ENCODE measurements around the gene HOXA6. TPM values are rescaled to one million over a fixed set of nuclear protein-coding genes. Genes with fewer than 3 reads are reported as not detected.

Gene HOXA6
- total and polyA plus RNA-seq, 2 donors (not counting 1 experiment from before 2014, with no cell fraction given) = 0.18 to 0.49 TPM

GRCh38 chr7:27142580-27143022 lies 5.0 kb downstream of the HOXA6 start:
- H3K27me3 Mint-ChIP-seq = peaks cover 59% of the 10 kb centered on the region
- intact Hi-C loops (cut with micrococcal nuclease) = no loop called here
- no peak for ATAC-seq (ENCODE audit: low read depth)
- H2AFZ ChIP-seq (ENCODE audit: insufficient read depth, low read depth, low read length, poor library complexity, severe bottlenecking) = no peak overlapping the region
- peaks cover 6 to 7% of the 10 kb centered on the region in 2 donors for H3K4me1 ChIP-seq (ENCODE audit: control insufficient read depth in 2 of 2, insufficient read depth in 2 of 2, low read length in 2 of 2)
- H3K4me3 ChIP-seq (ENCODE audit: control extremely low read depth in 1 of 5, extremely low read depth in 1 of 5, insufficient read depth in 1 of 5, low read depth in 2 of 5, low read length in 4 of 5) = peak overlapping the region in 1 of 5 experiments; percentile 35
- H3K36me3 ChIP-seq (replicated peaks in 1 of 2; ENCODE audit: control extremely low read depth in 1 of 2, control insufficient read depth in 1 of 2, extremely low read depth in 1 of 2, insufficient read depth in 2 of 2, low read length in 1 of 2) = no peaks in the 10 kb centered on the region
- H3K9me3 ChIP-seq (ENCODE audit: control extremely low read depth in 1 of 3, control insufficient read depth in 2 of 3, insufficient read depth in 1 of 3, low read length in 2 of 3) = peaks cover 0 to 47% (median 0%) of the 10 kb centered on the region in 3 donors
- no peaks in the 10 kb centered on the region for H3K79me2 ChIP-seq (ENCODE audit: control insufficient read depth, insufficient read depth, low read length)
- peaks cover 9% of the 10 kb centered on the region for H3K4me1 Mint-ChIP-seq
- H3K9ac ChIP-seq (ENCODE audit: low read length) = no peak overlapping the region
- H3K9me3 Mint-ChIP-seq (ENCODE audit: insufficient read depth) = no peaks in the 10 kb centered on the region
- no peaks in the 10 kb centered on the region for H4K20me1 ChIP-seq (ENCODE audit: control insufficient read depth, insufficient read depth, low read length, poor library complexity, severe bottlenecking)
- H3K27ac Mint-ChIP-seq = peak overlapping the region; percentile 26
- no peak for TF ChIP-seq EZH2 (IDR thresholded peaks at IDR 0.05; ENCODE audit: borderline replicate concordance, insufficient read depth, low read depth, low read length, poor library complexity, severe bottlenecking)
- TF ChIP-seq CTCF (IDR thresholded peaks at IDR 0.05) = no peak
- DNase-seq = no peak
- CTCF ChIA-PET = interaction anchor here (1.3 kb wide), 1 partner anchor 11 kb away, joined by 3 read pairs; no protein-coding TSS in a partner anchor
- H3K27ac ChIP-seq (ENCODE audit: low read length in 2 of 2) = no peak overlapping the region
- H3K4me2 ChIP-seq (replicated peaks; ENCODE audit: low read depth, low read length, poor library complexity, severe bottlenecking) = peak overlapping the region; percentile 47
- H3K4me3 Mint-ChIP-seq = peak overlapping the region; percentile 65
- 71% methylated on average over 27 of the region's 29 CpGs for WGBS (ENCODE audit: insufficient coverage)
- peaks cover 0 to 58% (median 27%) of the 10 kb centered on the region in 4 experiments for H3K27me3 ChIP-seq (replicated peaks in 1 of 4; ENCODE audit: control extremely low read depth in 1 of 4, control insufficient read depth in 3 of 4, insufficient read depth in 4 of 4, low read length in 3 of 4)
- POLR2A ChIA-PET = interaction anchor here (0.6 kb wide), 1 partner anchor 1051 kb away, joined by 5 read pairs; no protein-coding TSS in a partner anchor

- no peak for TF ChIP-seq EZH2 (IDR thresholded peaks at IDR 0.05; ENCODE audit: borderline replicate concordance, insufficient read depth, low read depth, low read length, poor library complexity, severe bottlenecking)
- no peak for TF ChIP-seq CTCF (IDR thresholded peaks at IDR 0.05)
- no peaks in the 10 kb centered on the region for H3K36me3 ChIP-seq (replicated peaks in 1 of 2; ENCODE audit: control extremely low read depth in 1 of 2, control insufficient read depth in 1 of 2, extremely low read depth in 1 of 2, insufficient read depth in 2 of 2, low read length in 1 of 2)
Observed at GRCh38 chr7:27141923-27142579, 5.5 kb downstream of the HOXA6 start.

More at GRCh38 chr7:27141923-27142579, 5.5 kb downstream of the HOXA6 start:
- H3K27me3 ChIP-seq (replicated peaks in 1 of 4; ENCODE audit: control extremely low read depth in 1 of 4, control insufficient read depth in 3 of 4, insufficient read depth in 4 of 4, low read length in 3 of 4) = peaks cover 0 to 55% (median 26%) of the 10 kb centered on the region in 4 experiments
- no peak for ATAC-seq (ENCODE audit: low read depth)
- Mint-ChIP-seq H3K27me3 (peaks cover 59% of the 10 kb centered on the region), H3K4me3 (no peak overlapping the region), H3K9me3 (ENCODE audit: insufficient read depth) (no peaks in the 10 kb centered on the region), H3K4me1 (peaks cover 4% of the 10 kb centered on the region), H3K27ac (no peak overlapping the region)
- peaks cover 0 to 42% (median 0%) of the 10 kb centered on the region in 3 donors for H3K9me3 ChIP-seq (ENCODE audit: control extremely low read depth in 1 of 3, control insufficient read depth in 2 of 3, insufficient read depth in 1 of 3, low read length in 2 of 3)
- H3K4me3 ChIP-seq (ENCODE audit: control extremely low read depth in 1 of 5, extremely low read depth in 1 of 5, insufficient read depth in 1 of 5, low read depth in 2 of 5, low read length in 4 of 5) = no peak overlapping the region
- DNase-seq = no peak
- H3K9ac ChIP-seq (ENCODE audit: low read length) = no peak overlapping the region
- POLR2A ChIA-PET = no interaction called here
- H2AFZ ChIP-seq (ENCODE audit: insufficient read depth, low read depth, low read length, poor library complexity, severe bottlenecking) = no peak overlapping the region
- H3K4me2 ChIP-seq (replicated peaks; ENCODE audit: low read depth, low read length, poor library complexity, severe bottlenecking) = no peak overlapping the region
- H3K27ac ChIP-seq (ENCODE audit: low read length in 2 of 2) = no peak overlapping the region
- H4K20me1 ChIP-seq (ENCODE audit: control insufficient read depth, insufficient read depth, low read length, poor library complexity, severe bottlenecking) = no peaks in the 10 kb centered on the region
- intact Hi-C loops (cut with micrococcal nuclease) = no loop called here
- H3K4me1 ChIP-seq (ENCODE audit: control insufficient read depth in 2 of 2, insufficient read depth in 2 of 2, low read length in 2 of 2) = peaks cover under 1 to 2% of the 10 kb centered on the region in 2 donors
- CTCF ChIA-PET = interaction anchor here (0.9 kb wide), 1 partner anchor 14 kb away, joined by 4 read pairs; no protein-coding TSS in a partner anchor
- 82% methylated on average over 26 of the region's 30 CpGs for WGBS (ENCODE audit: insufficient coverage)
- no peaks in the 10 kb centered on the region for H3K79me2 ChIP-seq (ENCODE audit: control insufficient read depth, insufficient read depth, low read length)

Measured in B cell (primary cell).